T-helper 1 cell (primary cell): ENCODE data around the gene CDK14.

Experiments
- DNase-seq, 5 donors: peaks; one replicate each; pipeline ENCODE4 v3.0.0-alpha.2; 2012 to 2020

CDK14 gene

DNA sequence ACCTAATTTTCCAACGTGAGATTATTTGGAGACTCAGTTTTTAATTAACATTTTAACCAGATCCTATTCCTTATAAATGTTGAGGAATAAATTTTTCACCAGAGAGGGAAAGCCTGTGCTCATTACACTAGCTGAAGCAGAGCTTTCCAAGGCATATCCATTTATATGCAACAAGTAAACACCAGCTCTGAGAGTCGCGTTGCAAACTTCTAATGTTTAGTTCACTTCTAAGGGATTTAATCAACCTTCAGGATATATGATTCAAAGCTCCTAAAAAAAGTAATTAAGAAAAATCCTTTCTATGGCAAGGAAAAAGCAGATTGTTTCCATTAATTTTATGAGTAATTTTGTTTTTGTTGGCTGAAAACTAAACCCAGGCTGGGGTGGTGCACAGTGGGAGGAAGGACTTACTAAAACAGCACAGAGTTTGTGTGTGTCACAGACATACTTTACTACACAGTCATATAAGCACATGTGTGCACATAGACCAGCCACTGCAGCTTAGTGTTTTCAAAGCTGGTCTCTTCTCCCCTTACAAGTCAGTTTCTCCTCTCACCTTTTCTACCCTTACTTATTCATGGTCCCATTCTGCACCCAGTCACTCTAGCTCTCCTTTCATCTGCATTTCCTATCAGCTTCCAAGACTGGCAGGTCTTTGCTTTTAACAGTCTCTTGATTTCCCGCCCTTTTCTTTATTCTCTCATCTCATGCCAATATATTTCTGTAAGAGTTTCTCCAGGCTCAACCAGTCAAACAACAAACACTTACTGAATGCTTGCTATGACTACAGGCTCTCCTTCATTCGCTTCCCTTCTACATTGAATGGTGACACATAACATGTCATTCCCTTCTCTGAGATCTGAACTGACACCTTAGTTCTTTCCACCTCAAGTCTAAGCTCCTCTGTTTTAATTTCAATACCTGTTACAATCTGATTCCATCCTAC is 587.0 kb downstream of the CDK14 start:
- no peak for DNase-seq

DNA sequence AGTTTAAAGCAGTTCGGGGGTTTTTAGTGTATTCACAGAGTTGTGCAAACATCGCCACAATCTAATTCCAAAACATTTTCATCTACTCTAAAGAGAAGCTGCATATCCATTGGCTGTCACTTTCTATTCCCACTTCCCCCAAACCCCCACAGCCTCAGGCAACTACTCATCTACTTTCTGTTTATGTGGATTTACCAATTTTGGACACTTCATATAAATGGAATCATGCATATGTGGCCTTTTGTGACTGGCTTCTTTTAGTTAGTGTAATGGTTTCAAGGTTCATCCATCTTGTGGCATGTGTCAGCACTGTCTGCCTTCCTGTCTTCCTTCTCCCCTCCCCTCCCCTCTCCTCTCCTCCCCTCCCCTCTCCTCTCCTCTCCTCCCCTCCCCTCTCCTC is 589.6 kb downstream of the CDK14 start:
- no peak for DNase-seq

DNA sequence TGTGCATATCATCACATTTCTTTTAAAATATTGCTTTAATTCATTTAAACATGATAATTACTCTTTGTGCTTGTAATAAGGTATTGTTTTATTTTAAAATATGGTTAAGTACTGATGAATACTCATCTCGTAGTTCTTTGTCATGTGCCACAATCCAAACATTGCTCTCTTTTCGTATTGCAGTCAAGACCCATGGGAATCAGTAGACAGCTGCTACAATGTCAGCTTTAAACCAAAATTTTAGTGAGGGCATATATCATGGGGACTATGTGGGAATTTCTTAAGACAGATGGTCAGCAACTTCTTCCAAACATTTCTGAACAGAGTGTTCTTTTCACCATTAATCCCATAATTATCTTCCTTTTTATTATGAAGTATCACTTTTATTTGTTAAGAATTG is 590.9 kb downstream of the CDK14 start:
- DNase-seq, result no peak

DNA sequence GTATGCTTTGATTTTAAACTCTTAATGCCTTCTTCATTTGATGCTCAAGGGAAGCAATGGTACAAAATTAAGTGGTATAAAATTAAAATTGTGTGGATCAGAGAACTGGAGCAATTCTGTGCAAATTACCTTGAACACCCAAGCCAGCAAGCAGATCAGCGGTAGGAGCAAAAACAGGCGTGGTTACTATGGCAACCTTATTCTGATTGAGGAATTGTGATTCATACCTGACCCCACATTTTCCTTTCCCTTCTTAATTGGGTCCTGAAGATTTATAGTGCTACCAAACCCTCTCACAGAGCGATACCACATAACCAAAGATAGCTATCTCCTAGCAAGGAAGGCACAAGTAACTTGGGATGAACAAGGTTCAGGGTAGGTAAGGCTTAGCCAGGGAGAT is 595.6 kb downstream of the CDK14 start:
- DNase-seq, result no peak

DNA sequence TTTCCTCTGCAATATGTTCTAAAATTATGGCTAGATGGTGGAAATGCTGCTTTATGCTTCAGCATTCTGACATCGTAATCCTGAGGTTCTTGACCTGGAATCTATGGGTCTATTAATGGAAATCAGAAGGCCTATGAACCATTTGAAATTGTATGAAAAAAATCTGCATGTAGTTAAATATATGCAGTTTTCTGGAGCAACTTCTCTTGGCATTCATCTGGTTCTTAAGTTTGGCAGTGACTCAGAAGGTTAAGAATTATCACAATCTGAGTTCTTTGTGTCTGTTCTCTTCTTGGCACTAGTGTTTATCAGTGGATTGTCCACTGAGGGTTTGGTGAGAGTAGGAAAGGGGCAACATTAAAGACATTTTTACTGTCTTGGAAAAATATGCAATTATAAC is 597.0 kb downstream of the CDK14 start:
- no peak for DNase-seq

DNA sequence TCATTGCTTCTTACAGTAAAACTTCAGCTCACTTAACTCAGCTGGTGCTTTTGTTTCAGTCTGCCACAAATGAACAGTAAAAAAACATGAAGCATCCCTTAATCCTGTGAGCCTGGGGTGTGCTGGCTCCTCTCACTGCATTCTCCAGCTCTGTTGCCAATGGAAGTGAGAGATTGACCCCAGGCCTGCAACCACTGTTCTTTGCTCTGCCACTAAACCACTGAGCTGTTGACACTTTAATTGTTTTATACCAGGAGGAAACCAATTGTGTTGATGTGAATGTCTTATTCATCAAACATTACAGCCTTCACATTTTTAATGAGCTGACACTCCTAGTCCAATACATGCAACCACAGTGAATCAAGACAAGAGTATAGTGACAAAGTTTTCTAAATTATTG is 598.7 kb downstream of the CDK14 start:
- DNase-seq, result no peak

DNA sequence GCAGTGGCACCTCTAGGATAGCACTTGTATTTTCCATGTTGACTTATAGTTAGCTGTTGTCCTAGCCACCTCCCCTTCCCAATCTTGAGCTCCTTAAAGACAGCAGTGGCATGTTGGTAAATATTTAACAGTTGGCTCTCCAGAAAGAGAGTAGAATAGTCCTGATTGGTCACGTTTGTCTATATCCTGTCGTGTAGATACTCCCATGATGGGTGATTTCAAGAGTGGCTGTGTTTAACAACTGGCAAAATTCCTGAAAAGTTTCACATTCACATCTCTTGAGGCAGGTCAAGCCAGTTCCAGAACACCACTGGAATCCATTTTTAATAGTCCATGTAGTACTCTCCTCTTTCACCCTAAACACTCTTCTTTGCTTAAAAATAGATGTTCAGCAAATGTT is 599.9 kb downstream of the CDK14 start:
- DNase-seq, result no peak

DNA sequence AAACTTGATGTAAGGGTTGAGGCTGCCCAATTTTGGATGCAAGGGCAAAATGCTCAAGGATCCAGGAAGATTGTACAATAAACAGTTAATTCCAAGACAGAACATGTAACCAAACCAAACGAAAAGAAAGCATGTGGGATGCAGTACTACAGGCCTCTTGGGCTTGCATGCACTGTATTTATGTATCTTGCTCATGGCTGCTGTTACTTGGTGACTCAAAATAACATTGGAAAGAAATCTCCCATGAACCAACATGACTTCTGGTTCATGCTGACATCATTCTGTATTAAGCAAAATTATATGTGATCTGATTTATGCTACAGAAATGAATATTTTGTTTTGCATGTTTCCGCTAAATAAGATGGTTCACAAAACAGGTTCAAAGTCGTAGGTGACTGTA is 602.2 kb downstream of the CDK14 start:
- DNase-seq, result no peak

DNA sequence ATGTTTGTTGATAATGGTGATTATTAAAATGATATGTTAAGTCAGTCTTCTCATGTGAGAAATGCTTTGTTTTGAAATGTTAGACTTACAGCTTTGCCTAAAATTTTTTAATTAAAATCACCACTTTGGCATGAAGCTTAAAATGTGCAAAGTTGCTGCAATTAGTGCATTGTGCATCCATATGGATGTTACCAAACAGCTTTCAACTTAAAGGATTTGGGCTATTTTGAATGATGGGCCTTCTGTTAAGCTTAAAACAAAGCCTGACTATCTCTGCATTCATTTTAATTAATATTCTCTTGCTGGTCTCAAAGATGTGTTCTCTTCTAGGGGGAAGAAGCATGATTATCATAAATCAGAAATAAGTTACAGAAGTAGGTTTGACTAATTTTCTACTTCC is 603.5 kb downstream of the CDK14 start:
- no peak for DNase-seq

DNA sequence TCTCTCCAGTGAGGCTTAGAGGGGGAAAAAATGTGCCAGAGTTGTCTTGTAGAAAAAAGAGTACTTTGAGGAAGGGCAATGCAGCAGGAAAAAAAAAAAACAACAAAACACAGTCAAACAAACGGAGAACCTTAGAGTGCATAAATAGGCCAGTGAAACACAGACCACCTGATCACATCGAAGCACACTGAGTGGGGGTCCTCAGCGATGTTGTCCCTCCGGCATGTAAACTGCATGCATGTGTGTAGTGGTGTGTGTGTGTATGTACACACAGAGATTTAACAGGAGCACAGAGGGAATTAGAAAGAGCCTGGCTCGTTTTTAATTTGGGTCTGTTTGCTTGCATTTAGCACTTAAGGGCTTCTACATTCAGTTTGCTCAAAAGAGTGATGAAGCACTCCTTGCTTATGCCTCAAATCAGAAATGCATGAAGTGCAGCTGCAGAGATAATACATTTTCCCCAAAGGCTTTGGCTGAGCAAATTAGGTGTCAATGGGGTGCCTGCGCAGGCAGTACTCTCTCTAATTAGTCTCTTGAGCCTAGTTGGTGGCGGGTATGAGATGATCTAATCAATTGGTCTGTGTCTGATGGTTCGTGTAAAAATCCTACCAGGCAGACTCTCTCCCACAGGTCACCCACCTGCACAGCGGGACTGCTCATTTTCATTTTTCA is 605.5 kb downstream of the CDK14 start:
- no peak for DNase-seq

DNA sequence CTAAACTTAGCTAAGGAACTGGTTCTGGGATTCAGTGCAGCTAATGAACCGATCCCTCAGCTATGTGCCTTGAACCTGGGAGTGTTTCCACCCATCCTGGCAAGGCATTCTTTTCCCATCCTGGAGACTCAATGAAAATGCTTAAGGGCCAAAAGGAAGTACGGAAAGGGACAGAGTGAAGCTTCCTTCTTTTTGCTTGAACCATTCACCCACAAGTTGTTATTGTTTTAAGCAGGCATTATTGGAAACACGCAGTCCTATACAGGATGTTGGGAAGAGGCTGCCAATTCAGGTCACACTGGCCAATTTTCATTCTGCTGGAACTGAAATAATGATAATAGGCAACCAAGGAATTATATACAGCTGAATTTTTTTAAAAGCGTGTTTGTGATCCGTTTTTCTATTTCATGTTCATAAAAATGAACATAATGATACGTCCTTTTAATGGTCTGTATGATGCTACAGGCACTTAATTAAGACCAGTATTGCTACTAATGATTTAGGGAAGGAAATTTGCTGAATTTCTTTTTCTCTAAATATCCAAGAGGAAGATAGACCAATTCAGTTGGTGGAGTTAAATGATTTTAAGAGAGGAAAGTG is 610.3 kb downstream of the CDK14 start:
- no peak for DNase-seq

DNA sequence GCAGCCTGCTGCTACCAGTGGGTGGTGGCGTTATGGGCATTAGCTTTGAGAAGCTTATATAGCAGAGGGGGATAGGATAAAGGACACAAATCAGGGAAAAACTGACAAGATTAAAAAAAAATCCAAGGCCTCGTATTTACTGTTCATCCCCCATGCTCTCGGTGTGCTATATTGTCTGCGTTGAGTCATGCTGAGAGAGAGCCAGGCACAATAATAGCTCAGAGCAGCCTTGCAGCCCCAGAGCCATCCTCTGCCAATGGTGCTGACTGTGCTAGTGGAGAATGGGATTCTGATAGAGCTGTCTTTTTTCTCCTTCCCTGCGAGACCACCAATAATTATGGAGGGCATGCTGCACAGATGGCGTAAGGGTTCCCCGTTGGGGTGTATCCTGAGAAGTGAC is 616.5 kb downstream of the CDK14 start:
- DNase-seq, result no peak

DNA sequence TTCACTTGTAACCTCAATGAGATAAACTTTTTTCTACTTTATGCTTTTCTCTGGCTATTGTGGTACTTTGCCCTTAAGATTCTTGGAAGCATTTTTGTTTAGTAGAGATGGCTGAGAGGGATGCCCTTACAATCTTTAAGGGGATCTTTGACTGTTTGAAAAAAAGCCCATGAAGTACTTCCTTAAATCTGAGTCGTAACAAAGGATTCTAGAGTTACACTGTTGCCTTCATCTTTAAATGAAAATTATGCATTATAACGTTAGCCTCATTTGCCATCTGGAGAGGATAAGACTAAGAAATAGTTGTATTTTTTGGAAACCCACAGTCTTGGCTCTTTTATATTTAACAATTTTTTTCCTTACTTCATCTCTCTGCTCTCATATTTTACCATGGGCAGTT is 630.3 kb downstream of the CDK14 start:
- no peak for DNase-seq

DNA sequence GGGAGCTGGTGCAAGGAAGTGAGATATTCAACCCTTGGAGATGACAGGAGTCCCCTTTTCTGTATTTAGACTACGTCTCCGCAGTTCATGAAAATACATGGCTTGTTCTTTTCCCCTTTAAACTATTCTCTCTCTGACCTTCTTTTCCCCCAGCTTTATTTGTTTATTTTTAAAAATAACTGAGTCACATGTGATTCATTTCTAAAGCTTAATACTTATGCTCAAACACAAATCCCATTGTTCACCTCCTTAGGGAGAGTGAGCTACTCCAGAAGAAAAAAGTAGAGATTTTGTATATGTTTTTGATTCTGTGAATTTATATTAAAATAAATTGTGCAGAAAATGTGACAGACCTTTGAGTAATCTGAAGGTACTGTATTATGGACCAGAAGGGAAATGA is 632.2 kb downstream of the CDK14 start:
- DNase-seq, result no peak

DNA sequence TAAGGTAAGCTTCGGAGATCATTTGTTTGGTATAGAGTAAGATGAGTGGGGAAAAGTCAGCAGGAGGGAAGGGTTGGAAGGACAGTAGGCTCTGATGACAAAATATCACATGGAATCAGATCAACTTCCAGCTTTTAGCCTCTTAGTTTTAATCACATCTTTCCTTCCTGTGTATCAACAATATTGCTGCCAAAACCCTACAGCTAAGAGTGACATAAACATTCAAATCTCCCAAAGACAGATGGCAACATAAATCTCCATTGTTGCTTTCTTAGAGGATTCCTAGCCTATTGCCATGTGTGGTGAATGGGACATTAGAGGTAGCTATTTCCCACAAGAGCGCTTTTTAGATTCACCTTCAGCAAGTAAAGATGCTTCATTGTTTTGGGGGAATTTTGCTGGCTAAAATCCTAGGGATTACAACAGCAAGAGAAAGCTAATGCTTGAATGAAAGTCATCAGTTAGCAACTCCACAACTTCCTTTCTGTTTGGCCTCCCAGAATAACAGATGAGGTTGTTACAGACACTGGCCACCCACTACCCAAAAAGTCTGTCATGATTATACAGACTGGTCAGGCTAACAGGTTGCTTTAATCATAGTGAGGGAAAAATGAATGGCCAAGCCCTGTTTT is 632.9 kb downstream of the CDK14 start:
- no peak for DNase-seq

DNA sequence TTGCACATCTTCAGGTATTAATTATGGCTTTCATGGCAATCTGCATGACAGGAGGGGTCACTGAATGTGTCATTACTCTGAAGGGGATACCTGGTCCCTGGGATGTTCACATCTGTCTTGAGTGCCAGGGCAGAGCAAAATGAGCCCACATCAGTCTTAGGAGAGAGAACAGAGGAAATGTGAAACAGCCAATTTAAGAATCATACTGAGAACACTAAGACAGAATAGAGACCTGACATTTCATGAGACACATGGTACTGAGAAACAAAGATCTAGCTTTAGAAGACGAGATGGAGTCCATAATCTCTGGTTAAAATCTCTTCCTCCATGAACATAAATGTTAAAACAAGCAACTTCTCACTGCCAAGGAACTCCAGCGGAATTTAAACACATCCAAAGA is 634.0 kb downstream of the CDK14 start:
- DNase-seq, result no peak

DNA sequence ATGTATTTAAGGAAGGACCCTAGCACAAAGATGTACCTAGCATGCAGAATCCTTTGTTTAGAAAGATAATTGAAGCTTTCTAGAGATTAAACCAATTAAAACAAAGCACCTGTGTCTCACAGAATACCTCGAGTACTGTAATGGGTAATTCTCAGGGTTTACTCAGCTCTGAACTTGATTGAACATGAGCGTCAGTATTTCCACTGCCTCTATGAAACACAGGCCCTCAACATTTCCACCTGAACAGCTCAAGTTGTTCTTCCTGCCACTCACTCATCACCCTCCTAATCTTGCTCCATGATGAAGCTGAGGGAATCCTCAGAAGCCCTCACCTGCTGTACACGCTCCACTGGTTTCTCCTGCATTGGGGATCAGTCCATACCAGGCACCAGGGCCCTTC is 634.4 kb downstream of the CDK14 start:
- DNase-seq, result no peak

DNA sequence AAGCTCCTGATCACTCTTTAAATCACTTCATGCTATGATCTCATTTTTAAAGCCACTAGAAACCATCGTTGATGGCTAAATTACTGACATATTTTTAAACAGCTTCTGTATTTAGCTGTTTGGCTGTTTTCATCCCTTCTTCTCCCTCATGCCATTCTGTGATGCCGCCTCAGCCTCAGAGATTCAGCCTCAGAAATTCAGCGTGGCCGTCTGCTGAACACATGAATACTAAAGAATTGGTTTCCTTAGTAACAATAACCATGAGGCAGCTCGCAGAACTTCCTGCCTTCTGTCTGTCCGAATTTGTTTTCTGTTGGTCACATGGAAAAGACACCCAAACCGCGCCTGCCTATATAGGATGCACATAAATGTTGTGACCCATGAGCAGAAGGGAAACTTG is 637.1 kb downstream of the CDK14 start:
- no peak for DNase-seq

DNA sequence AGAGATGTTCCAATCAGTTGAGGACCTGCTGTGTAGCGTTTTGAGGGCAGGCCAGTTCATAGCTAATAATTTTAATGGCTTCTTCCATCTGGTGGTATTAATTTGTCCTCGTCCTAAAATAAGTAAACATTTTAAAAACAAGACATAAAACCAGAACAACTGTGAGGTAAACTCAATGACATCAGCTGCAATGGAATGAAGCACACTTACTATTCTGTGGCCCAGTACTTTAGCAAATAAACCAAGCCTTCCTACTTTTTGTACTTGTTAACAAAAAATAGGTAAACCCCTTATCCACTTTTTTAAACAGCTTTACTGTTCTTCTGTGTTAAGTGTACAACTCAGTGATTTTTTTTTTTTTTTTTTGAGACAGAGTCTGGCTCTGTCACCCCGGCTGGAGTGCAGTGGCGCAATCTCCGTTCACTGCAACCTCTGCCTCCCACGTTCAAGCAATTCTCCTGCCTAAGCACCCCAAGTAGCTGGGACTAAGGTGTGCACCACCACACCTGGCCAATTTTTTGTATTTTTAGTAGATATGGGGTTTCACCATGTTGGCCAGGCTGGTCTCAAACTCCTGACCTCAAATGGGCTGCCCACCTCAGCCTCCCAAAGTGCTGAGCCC is 639.2 kb downstream of the CDK14 start:
- no peak for DNase-seq

DNA sequence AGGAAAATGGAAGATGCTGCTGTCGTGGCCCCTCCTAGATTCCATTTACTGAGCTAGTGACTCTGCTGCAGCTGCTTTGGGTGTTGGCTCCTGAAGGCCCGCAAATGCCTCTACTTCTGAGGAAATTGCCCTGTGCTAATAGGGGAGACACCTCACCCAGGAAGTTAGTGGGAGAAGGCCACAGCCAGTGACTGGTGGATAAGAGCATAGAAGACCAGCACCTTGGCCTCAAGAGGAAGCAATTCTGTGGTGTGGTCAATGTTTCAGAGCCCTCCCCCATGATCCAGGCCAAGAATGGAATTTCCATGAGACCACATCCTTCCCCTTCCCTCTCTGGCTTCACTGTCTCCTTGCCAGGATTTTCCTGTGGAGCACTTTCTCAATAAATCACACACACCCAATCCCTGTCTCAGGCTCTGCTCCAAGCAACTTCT is 643.1 kb downstream of the CDK14 start:
- DNase-seq, result no peak

DNA sequence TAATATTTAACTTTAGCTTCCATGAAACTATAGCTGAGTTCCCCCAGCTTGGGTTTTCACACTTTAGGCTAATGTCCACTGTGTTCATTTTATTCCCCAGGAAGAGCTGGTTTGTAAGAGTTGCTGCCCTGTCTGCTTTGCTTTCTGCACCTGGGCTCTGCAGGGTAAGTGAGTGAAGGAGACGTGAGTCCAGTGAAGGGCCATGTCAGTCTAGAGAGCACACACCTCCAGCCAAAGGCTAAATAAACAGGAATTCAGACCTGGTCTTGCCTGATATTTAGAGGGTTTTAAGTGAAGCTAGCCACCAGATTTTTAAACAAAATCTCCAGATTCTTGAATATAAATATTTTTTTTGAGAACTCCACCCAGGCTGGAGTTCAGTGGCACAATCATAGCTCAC is 643.7 kb downstream of the CDK14 start:
- no peak for DNase-seq

DNA sequence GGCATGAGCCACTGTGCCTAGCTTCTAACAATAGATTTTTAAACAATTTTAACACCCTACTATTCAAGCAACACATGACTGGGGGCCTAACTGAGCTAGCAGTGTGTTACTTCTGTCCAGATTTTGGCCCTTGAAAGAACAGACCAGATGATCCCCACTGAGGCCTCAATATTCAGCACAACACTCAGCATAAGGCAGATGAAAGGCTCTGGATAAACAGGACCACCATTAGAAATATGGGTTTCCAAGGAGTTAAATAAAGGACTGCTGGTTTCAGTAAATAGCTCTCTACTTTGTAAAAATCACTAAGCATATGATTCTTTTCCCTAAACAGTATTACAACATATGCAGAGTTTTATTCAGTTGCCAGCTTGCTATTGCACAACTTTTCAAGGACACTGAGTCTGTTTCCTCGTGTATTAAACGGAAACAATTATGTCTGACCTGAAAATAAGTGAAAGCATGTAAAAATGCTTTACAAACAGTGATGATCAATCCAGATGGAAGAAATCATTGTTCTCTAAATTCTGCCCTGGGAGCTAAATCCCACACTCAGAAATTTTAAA is 644.3 kb downstream of the CDK14 start:
- DNase-seq, result no peak
